Peyer's patch (tissue), 4 donors: ENCODE results near the gene IFRD2.

Experiments
- POLR2A ChIP-seq, 2 donors: fragments of 450-650 bp; IDR thresholded peaks; one replicate each; pipeline ENCODE4 v1.5.1; 2017; ENCODE audit warnings: antibody characterized with exemption in 2 of 2, mild to moderate bottlenecking in 2 of 2, moderate library complexity in 2 of 2
- TF ChIP-seq, protein P1 (sequence below), 6 experiments: fragments of 450-650 bp in 4 of 6; fragments of 200-600 bp in 2 of 6; sonication (generic) in 1 of 6; IDR thresholded peaks; one replicate each; pipeline ENCODE4 v1.5.1; 2017 to 2019; ENCODE audit warnings: antibody characterized with exemption in 6 of 6, mild to moderate bottlenecking in 3 of 6, moderate library complexity in 1 of 6

DNA sequence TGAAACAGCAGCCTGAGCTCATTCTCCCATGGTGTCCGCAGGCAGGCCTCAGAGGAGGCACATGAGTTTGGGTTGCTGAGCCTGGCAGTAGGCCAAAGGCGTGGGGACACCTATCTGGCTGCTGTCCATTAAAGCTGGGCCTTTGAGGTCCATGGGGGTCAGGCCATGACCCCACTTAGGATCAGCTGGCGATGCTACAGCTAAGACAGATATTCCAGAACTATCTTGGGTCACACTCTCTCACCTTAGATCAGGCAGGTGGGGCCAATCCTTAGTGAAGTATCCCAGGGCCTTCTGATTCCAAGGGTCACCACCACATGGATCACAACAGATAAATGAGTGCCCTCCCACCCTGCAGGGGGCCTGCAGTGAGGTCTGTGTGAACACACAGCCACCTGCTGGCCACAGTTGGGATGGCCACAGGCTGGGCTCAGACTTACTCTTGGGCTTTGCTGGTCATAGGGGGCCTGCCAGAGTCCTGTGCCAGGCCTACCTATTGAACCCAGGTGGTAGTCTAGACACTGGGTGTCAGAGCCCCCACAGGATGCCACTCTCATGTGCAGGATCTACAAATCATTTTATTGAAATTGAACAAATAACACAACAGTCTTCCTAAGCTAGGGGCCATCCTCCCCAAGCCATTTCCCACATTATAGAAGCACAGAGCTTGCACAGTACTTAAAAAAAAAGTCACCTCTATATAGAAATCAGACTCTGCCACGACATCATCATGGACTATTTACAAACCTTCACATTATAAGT, 32.3 kb upstream of the IFRD2 start:
- TF ChIP-seq, protein P1, sequence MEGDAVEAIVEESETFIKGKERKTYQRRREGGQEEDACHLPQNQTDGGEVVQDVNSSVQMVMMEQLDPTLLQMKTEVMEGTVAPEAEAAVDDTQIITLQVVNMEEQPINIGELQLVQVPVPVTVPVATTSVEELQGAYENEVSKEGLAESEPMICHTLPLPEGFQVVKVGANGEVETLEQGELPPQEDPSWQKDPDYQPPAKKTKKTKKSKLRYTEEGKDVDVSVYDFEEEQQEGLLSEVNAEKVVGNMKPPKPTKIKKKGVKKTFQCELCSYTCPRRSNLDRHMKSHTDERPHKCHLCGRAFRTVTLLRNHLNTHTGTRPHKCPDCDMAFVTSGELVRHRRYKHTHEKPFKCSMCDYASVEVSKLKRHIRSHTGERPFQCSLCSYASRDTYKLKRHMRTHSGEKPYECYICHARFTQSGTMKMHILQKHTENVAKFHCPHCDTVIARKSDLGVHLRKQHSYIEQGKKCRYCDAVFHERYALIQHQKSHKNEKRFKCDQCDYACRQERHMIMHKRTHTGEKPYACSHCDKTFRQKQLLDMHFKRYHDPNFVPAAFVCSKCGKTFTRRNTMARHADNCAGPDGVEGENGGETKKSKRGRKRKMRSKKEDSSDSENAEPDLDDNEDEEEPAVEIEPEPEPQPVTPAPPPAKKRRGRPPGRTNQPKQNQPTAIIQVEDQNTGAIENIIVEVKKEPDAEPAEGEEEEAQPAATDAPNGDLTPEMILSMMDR (IDR thresholded peaks at IDR 0.05), result peak; percentile 52 to 89 (median 82)
- no peak for TF ChIP-seq POLR2A (IDR thresholded peaks at IDR 0.05)
